Esophagus (tissue), 2 donors: ENCODE data around the gene NOS1. TPM values are rescaled to one million over a fixed set of nuclear protein-coding genes. Genes with fewer than 3 reads are reported as not detected.

Experiments
- H3K27ac ChIP-seq, 2 donors: one replicate each; pipeline ENCODE4 v1.5.1; 2013; ENCODE audit warnings: low read depth in 2 of 2, mild to moderate bottlenecking in 2 of 2, inconsistent platforms in 1 of 2, low read length in 1 of 2, moderate library complexity in 1 of 2
- H3K27me3 ChIP-seq, 2 donors: one replicate each; pipeline ENCODE4 v1.6.1; 2013; ENCODE audit warnings: low read length in 2 of 2, control low read depth in 1 of 2, mild to moderate bottlenecking in 1 of 2; ENCODE audit not compliant: insufficient read depth in 2 of 2, control insufficient read depth in 1 of 2
- H3K36me3 ChIP-seq, 2 donors: one replicate each; pipeline ENCODE4 v1.6.1; 2013; ENCODE audit warnings: low read length in 1 of 2; ENCODE audit not compliant: control insufficient read depth in 2 of 2, insufficient read depth in 2 of 2
- H3K4me1 ChIP-seq, 2 donors: one replicate each; pipeline ENCODE4 v1.6.1; 2013; ENCODE audit warnings: low read length in 1 of 2; ENCODE audit not compliant: control insufficient read depth in 2 of 2, insufficient read depth in 2 of 2
- H3K4me3 ChIP-seq, 2 donors: one replicate each; pipeline ENCODE4 v1.5.1; 2013; ENCODE audit warnings: low read length in 2 of 2, mild to moderate bottlenecking in 2 of 2, low read depth in 1 of 2, moderate library complexity in 1 of 2
- H3K9me3 ChIP-seq, 2 donors: one replicate each; pipeline ENCODE4 v1.6.1; 2013; ENCODE audit warnings: mild to moderate bottlenecking in 2 of 2, low read depth in 1 of 2, low read length in 1 of 2, moderate library complexity in 1 of 2; ENCODE audit not compliant: control insufficient read depth in 2 of 2, insufficient read depth in 1 of 2
- WGBS, 2 donors: extraction: QIAGEN DNeasy Blood & Tissue Kit; methylation state at CpG; one replicate each; pipeline ENCODE4 v1.1.7; 2013; 5-methylcytosine and 5-hydroxymethylcytosine counted together
- polyA plus RNA-seq, 2 donors: library from polyadenylated mRNA; stranded (reverse); fragments of 200-250 nt; gene quantifications; one replicate each; pipeline ENCODE4 v1.2.3, GENCODE V29; 2013
- donor health status: healthy with polysubstance abuse.
- donor health status: Bipolar disorder and iron deficiency.

NOS1 gene
- polyA plus RNA-seq, 2 donors: 0.32 to 0.35 TPM

- no peaks in the 10 kb centered on the region for H3K27me3 ChIP-seq
- H3K9me3 ChIP-seq: no peaks in the 10 kb centered on the region
- H3K27ac ChIP-seq: no peak overlapping the region
- H3K4me1 ChIP-seq: no peaks in the 10 kb centered on the region
- H3K4me3 ChIP-seq: no peak overlapping the region
- 94 to 95% methylated on average over 4 of the region's 4 CpGs for WGBS, 2 donors
- H3K36me3 ChIP-seq: peaks cover 7 to 30% of the 10 kb centered on the region in 2 donors
Measured at GRCh38 chr12:117166107-117166506, 195.3 kb downstream of the NOS1 start.

DNA sequence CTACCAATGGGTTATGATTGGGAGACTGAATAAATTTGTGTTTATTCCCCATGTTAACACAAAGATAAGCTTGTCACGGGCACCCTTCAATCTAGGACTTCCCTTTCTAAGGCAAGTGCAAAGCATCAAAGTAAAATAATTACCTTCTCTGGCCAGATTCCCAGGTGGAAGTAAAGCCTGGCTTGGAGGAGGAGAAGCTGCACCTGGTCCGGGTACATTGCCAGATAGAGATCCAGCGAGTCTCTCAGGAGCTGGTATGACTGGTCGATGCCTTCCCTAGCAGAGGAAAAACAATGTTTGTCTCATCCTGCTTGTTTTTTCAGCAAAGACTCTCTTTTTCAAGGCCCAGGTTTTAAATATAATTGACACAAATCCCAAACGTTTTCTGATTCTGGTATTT is 196.1 kb downstream of the NOS1 start:
- no peaks in the 10 kb centered on the region for H3K9me3 ChIP-seq
- H3K4me1 ChIP-seq: no peaks in the 10 kb centered on the region
- H3K27me3 ChIP-seq: no peaks in the 10 kb centered on the region
- 37 to 49% methylated on average over 5 of the region's 5 CpGs for WGBS, 2 donors
- H3K36me3 ChIP-seq: peaks cover 9 to 30% of the 10 kb centered on the region in 2 donors
- no peak overlapping the region for H3K27ac ChIP-seq
- no peak overlapping the region for H3K4me3 ChIP-seq

DNA sequence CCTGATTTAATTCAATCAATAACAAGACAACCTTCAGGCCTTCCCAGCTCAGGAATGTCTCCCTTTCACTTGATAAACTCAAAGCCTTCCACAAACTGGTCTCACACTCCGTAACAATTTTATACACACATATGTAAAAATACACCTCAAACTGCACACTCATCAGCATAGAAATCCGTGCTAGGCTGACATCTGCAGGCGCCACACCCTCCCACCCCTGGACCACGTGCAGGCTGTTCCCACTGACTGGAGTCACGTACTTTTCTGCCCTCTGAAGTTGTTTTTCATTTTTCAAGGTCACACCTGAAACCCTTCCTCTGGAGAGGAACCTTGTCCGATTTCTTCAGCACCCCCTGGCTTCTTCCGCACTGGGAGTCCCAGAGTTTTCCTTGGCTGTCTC is 198.8 kb downstream of the NOS1 start:
- 74 to 90% methylated on average over 7 of the region's 7 CpGs for WGBS, 2 donors
- Histone ChIP-seq H3K27me3 (no peaks in the 10 kb centered on the region), H3K4me1 (no peaks in the 10 kb centered on the region), H3K9me3 (no peaks in the 10 kb centered on the region), H3K36me3 (peaks cover 8 to 40% of the 10 kb centered on the region in 2 donors), H3K4me3 (no peak overlapping the region), H3K27ac (no peak overlapping the region)

DNA sequence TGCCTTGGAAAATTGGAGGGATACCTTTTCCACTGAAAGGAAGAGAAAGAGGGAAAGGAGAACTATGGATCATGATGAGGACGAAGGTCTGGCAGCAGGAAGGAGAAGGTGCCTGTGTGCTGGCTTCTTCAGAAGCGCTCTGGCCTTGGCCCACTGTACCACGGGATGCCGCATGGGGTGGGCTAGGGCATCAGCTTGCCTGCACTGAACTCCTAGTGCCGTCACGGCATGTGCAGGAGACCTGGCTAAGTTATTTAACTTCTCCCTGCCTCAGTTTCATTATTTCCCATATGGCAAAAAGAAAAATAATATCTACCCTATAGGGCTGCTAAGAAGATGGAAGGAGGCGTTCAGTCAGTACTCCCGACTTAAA is 199.3 kb downstream of the NOS1 start:
- Histone ChIP-seq H3K4me3 (no peak overlapping the region), H3K27ac (no peak overlapping the region), H3K9me3 (no peaks in the 10 kb centered on the region), H3K36me3 (peaks cover 8 to 38% of the 10 kb centered on the region in 2 donors), H3K27me3 (no peaks in the 10 kb centered on the region), H3K4me1 (no peaks in the 10 kb centered on the region)
- WGBS, 2 donors: 93 to 95% methylated on average over 8 of the region's 8 CpGs

GRCh38 chr12:117161460-117162166 is 199.8 kb downstream of the NOS1 start:
- Histone ChIP-seq H3K4me1 (no peaks in the 10 kb centered on the region), H3K4me3 (no peak overlapping the region), H3K27ac (no peak overlapping the region), H3K27me3 (no peaks in the 10 kb centered on the region), H3K9me3 (no peaks in the 10 kb centered on the region), H3K36me3 (peaks cover 8 to 37% of the 10 kb centered on the region in 2 donors)
- WGBS, 2 donors: 86 to 89% methylated on average over 10 of the region's 10 CpGs

- Histone ChIP-seq H3K9me3 (peaks cover 0 to 3% of the 10 kb centered on the region in 2 donors), H3K4me3 (no peak overlapping the region), H3K27me3 (no peaks in the 10 kb centered on the region), H3K36me3 (peaks cover 5 to 40% of the 10 kb centered on the region in 2 donors), H3K27ac (no peak overlapping the region), H3K4me1 (no peaks in the 10 kb centered on the region)
- 88 to 90% methylated on average over 9 of the region's 9 CpGs for WGBS, 2 donors
Measured at GRCh38 chr12:117159674-117160073, 201.8 kb downstream of the NOS1 start.

DNA sequence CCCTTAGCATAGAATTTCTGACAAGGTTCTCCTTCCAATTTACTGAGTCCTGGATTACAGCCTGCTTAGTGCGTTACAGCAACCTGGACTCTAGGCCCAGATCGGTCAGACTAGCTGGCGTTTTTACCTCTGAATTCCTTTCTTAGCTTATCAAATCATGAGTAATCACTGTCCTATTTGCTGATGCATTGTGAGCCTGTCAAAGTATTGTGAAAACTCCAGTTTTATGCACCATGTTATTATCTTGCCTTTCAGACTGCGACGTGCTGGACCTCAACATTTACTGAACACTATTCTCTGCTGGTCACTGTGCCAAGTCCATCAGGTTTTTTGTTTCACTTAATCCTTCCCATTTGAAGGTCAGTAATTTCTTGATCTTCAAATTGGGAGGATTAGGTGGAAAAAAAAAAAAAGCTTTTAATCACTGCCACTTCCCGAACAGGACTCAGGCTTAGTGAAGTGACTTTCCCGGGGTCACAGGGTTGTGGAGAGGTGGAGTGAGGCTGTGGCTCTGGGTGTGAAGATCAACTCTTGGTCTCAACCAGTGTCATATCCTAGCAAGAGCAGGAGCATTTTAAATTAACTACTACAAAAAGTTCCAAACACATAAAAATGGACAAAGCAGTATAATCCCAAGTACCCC is 202.4 kb downstream of the NOS1 start:
- H3K4me3 ChIP-seq: no peak overlapping the region
- H3K27ac ChIP-seq: no peak overlapping the region
- no peaks in the 10 kb centered on the region for H3K27me3 ChIP-seq
- 73 to 87% methylated on average over 7 of the region's 7 CpGs for WGBS, 2 donors
- peaks cover 0 to 3% of the 10 kb centered on the region in 2 donors for H3K9me3 ChIP-seq
- peaks cover 5 to 38% of the 10 kb centered on the region in 2 donors for H3K36me3 ChIP-seq
- no peaks in the 10 kb centered on the region for H3K4me1 ChIP-seq

Other genes with a start within 250 kb of the NOS1 start
- gene FBXO21, start 171.2 kb downstream of the NOS1 start, polyA plus RNA-seq: 1 to 10 TPM; 4.4 to 9.1 TPM